ENCODE measurements around the gene ERLEC1.
"Not testable (repeated sequence)": the region's sequence is repeated elsewhere in the genome, so short reads cannot be mapped to it uniquely, and the experiment has no call there.

ERLEC1 gene

GRCh38 chr2:53829980-53830290 is 43.1 kb downstream of the ERLEC1 start:
- not testable (repeated sequence) for DNase-seq (ENCODE audit: low spot score)

GRCh38 chr2:53840580-53840979 is 53.7 kb downstream of the ERLEC1 start:
- DNase-seq (ENCODE audit: low spot score) = no peak

GRCh38 chr2:53841651-53842050 is 54.8 kb downstream of the ERLEC1 start:
- not testable (repeated sequence) for DNase-seq (ENCODE audit: low spot score)

GRCh38 chr2:53842891-53843290 is 56.0 kb downstream of the ERLEC1 start:
- no peak for DNase-seq (ENCODE audit: low spot score)

- DNase-seq (ENCODE audit: low spot score) = no peak
These were observed 56.8 kb downstream of the ERLEC1 start for GRCh38 chr2:53843595-53843994.

GRCh38 chr2:53848062-53848461 is 61.2 kb downstream of the ERLEC1 start:
- no peak for DNase-seq (ENCODE audit: low spot score)

GRCh38 chr2:53851052-53851757 is 64.4 kb downstream of the ERLEC1 start:
- not testable (repeated sequence) for DNase-seq (ENCODE audit: low spot score)

GRCh38 chr2:53852532-53852931 is 65.7 kb downstream of the ERLEC1 start:
- no peak for DNase-seq (ENCODE audit: low spot score)

GRCh38 chr2:53854678-53855077 is 67.8 kb downstream of the ERLEC1 start:
- DNase-seq (ENCODE audit: low spot score) = no peak

GRCh38 chr2:53856272-53856671 is 69.4 kb downstream of the ERLEC1 start:
- no peak for DNase-seq (ENCODE audit: low spot score)

GRCh38 chr2:53859206-53860181 is 72.7 kb downstream of the ERLEC1 start, which contains the start of gene GPR75:
GPR75 (minus strand) TSS chr2:53859967; CDS start chr2:53854756, 5,211 bp downstream.
- DNase-seq (ENCODE audit: low spot score) = no peak

- no peak for DNase-seq (ENCODE audit: low spot score)
These were observed 75.0 kb downstream of the ERLEC1 start for GRCh38 chr2:53861824-53862223.

- DNase-seq (ENCODE audit: low spot score) = no peak
These were observed 76.8 kb downstream of the ERLEC1 start for GRCh38 chr2:53863538-53864227.

GRCh38 chr2:53865264-53865663 is 78.4 kb downstream of the ERLEC1 start:
- no peak for DNase-seq (ENCODE audit: low spot score)

GRCh38 chr2:53865962-53866361 is 79.1 kb downstream of the ERLEC1 start:
- no peak for DNase-seq (ENCODE audit: low spot score)

GRCh38 chr2:53867169-53867568 is 80.3 kb downstream of the ERLEC1 start:
- no peak for DNase-seq (ENCODE audit: low spot score)

- no peak for DNase-seq (ENCODE audit: low spot score)
These were observed 80.9 kb downstream of the ERLEC1 start for GRCh38 chr2:53867773-53868172.

Data from LoVo (cell line).